Adrenal gland (tissue), 5 donors: ENCODE measurements around the gene PTH1R.

Experiments used
- CTCF ChIP-seq, 6 experiments: fragments of 450-650 bp in 4 of 6; fragments of 200-600 bp in 2 of 6; sonication (generic) in 1 of 6; IDR thresholded peaks; 1 replicate in 5 of 6; 2 replicates in 1 of 6; pipeline versions ENCODE4 v1.5.1 to v1.8.0; 2016 to 2021; ENCODE audit warnings: antibody characterized with exemption in 6 of 6, mild to moderate bottlenecking in 2 of 6, moderate library complexity in 1 of 6
- POLR2A ChIP-seq, 2 donors: fragments of 450-650 bp; IDR thresholded peaks; one replicate each; pipeline ENCODE4 v1.6.1; 2017; ENCODE audit warnings: antibody characterized with exemption in 2 of 2, mild to moderate bottlenecking in 2 of 2, moderate library complexity in 1 of 2
- donor health status: DM: no; HTN: no; CAD: no.

DNA sequence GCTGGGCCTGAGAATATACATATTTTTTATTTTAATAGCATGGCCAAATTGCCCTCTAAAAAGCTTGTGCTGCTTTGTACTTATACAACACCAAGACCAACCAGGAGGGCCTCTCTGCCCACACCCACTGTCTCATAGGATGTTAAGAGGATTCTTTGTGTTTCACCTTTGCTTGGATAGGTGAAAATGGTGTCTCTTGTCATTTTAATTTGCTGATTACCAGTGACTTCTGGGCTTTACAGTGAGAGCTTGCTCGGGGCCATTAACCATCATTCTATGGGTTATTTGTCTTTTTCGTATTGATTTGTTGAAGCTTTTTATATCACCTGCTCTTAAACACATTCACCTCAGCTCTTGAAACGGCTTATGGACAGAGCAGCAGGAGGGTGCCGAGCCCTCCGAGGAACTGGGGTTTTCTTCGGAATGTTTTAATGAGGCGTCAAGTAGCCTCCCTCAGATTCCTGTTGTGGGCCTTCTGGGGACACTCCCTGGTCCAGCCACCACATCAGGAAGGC is 10.5 kb downstream of the PTH1R start:
- no peak for TF ChIP-seq CTCF (IDR thresholded peaks at IDR 0.05)
- TF ChIP-seq POLR2A (IDR thresholded peaks at IDR 0.05) = no peak
